A375 (cell line): Measurements from ENCODE around the gene SELENOK. TPM values are rescaled to one million over a fixed set of nuclear protein-coding genes. Genes with fewer than 3 reads are reported as not detected.

ENCODE experiments used
- total RNA-seq: library from RNA; depleted of rRNA; stranded (reverse); fragments of >200 nt; shearing (Covaris generic); gene quantifications from 2 replicates; pipeline ENCODE4 v1.2.3, GENCODE V29; 2014; rRNA removed

The SELENOK gene
- total RNA-seq = 57.1 and 59.9 TPM in 2 replicates

GRCh38 chr3:53891497-53892285, at the start of gene SELENOK:
TSS of gene SELENOK (minus strand) at chr3:53891859.

DNA sequence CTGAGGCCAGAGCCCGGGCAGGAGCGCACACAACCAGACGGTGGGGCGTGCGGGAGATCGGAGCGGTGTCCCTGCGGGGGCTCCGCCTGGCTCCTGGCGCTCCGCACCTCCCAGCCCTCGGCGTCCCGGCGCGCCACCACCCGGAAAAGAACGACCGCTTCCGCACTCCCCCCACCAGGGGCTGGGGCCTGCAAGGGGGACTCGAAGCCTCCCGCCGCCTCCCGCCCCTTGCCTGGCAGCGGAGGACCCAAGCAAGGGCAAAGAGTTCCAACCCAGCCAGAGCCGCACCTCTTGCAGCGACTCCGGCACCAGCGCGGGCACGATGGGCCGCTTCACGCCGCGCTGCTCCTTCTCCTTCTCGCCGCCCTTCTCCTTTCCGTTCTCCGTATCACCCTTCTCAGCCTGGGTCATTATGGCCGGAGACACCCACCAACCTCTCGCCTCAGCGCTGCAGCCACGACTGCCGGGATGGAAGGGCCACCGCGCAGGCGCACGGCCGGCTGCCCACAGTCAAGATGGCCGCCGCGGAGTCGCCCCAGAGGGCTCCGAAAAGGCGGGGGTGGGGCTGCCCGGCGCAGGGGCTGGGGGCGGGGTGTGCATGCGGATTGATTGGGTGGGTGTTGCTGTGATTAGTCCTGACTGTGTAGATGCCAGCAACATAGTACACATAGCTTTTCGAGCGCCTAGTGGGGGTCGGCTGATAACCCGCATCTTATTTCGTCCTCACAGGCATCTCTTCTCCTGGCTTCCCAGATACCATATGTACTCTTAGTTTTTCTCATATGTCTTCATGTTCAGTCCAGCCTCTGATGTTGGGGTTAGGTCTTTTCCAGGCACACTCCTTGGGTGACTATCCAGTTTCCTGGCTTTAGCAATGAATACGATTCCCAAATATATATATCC, 9.7 kb downstream of the SELENOK start, which contains the start of gene ACTR8:
Gene ACTR8, minus strand, starts transcription at position 462 of the 903 bp plus-strand sequence. Its CDS starts 51 bp downstream, at position 411.

GRCh38 chr3:53846134-53846850, 45.4 kb downstream of the SELENOK start, which contains the start of the genes CHDH and IL17RB:
TSS of gene CHDH (minus strand) at chr3:53846419. CDS start at chr3:53824008, 22,411 bp downstream.
TSS of gene IL17RB (plus strand) at chr3:53846568. CDS start at chr3:53846589, 21 bp downstream.

Other genes starting within 250 kb of the SELENOK start
- gene CHDH, start 45.4 kb downstream of the SELENOK start, total RNA-seq = not detected in 2 replicates
- gene IL17RB, start 45.3 kb downstream of the SELENOK start, total RNA-seq = not detected in 2 replicates
- 27.5 and 33.2 TPM in 2 replicates for gene ACTR8, start 9.7 kb downstream of the SELENOK start, total RNA-seq
- 0.27 and 0.30 TPM in 2 replicates for gene CACNA2D3, start 230.7 kb upstream of the SELENOK start, total RNA-seq